Measurements from ENCODE around the gene ICAM4. TPM values are rescaled to one million over a fixed set of nuclear protein-coding genes. Genes with fewer than 3 reads are reported as not detected.

Gene ICAM4
- polyA plus RNA-seq, 1 of the 3 experiments (the other 2 are of a cell fraction), result 0.05 TPM

DNA sequence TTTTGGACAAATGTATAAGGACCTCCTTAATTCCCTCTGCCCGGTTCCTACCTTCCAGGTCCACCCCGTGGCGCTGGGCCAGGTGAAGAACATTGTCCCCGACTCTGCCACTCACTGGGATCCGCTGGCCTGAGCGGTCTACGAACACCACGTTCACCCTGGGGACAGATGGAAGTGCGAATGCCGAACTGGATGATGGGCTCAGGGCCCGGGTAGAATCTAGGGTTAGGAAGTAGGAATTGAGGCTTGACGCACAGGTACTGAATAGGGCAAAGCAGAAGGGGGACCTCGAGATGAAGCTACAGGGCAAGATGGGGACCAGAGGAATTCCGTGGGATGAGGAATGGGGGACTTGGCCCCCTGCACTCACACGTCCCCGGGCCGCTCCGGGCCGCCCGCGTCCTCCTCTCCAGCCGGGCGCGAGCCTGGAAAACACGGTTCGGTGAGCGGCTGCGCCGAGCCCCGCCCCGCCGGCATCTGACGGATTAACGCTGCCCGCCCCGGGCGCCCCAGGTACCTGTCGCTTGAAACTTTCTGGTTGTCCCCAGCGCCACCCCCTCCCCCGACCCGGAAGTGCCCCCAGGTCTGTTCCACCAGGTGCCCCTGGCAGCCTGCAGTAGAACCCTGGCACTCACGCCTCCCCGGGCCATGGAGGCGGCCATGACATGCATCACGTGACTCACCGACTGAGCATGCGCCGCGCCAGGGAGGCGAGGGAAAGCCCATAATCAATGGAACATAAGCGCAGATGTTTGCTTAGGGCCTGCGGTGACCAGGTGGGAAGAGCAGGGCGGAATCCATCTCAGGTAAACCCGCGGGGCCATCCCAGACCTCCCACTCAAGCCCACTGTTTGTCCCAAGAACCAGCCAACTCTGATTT, 28.8 kb downstream of the ICAM4 start, which contains the start of gene FDX2 (continued):
- TF ChIP-seq CHD2 (IDR thresholded peaks at IDR 0.05; ENCODE audit: low read length, partially characterized antibody), result no peak
- TF ChIP-seq EP300 (IDR thresholded peaks at IDR 0.05; ENCODE audit: borderline replicate concordance in 1 of 2, low read depth in 1 of 2, low read length in 1 of 2), result no peak
- peak; percentile 23; the same call in 1 of the 2 replicates for TF ChIP-seq NFIC (IDR thresholded peaks at IDR 0.05; ENCODE audit: borderline replicate concordance)
- TF ChIP-seq, protein P1, sequence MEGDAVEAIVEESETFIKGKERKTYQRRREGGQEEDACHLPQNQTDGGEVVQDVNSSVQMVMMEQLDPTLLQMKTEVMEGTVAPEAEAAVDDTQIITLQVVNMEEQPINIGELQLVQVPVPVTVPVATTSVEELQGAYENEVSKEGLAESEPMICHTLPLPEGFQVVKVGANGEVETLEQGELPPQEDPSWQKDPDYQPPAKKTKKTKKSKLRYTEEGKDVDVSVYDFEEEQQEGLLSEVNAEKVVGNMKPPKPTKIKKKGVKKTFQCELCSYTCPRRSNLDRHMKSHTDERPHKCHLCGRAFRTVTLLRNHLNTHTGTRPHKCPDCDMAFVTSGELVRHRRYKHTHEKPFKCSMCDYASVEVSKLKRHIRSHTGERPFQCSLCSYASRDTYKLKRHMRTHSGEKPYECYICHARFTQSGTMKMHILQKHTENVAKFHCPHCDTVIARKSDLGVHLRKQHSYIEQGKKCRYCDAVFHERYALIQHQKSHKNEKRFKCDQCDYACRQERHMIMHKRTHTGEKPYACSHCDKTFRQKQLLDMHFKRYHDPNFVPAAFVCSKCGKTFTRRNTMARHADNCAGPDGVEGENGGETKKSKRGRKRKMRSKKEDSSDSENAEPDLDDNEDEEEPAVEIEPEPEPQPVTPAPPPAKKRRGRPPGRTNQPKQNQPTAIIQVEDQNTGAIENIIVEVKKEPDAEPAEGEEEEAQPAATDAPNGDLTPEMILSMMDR (IDR thresholded peaks at IDR 0.05), result no peak
- no peak; the same call in 1 of the 2 replicates for TF ChIP-seq JUND (IDR thresholded peaks at IDR 0.05)
- TF ChIP-seq GATA2 (CRISPR knock-in tag; IDR thresholded peaks at IDR 0.05), result no peak
- peak; percentile 98 for TF ChIP-seq YY1 (IDR thresholded peaks at IDR 0.05; ENCODE audit: low read depth)
- TF ChIP-seq, protein P2, sequence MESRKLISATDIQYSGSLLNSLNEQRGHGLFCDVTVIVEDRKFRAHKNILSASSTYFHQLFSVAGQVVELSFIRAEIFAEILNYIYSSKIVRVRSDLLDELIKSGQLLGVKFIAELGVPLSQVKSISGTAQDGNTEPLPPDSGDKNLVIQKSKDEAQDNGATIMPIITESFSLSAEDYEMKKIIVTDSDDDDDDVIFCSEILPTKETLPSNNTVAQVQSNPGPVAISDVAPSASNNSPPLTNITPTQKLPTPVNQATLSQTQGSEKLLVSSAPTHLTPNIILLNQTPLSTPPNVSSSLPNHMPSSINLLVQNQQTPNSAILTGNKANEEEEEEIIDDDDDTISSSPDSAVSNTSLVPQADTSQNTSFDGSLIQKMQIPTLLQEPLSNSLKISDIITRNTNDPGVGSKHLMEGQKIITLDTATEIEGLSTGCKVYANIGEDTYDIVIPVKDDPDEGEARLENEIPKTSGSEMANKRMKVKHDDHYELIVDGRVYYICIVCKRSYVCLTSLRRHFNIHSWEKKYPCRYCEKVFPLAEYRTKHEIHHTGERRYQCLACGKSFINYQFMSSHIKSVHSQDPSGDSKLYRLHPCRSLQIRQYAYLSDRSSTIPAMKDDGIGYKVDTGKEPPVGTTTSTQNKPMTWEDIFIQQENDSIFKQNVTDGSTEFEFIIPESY (IDR thresholded peaks at IDR 0.05; ENCODE audit: borderline replicate concordance, low read depth), result no peak
- TF ChIP-seq POLR2AphosphoS5 (IDR thresholded peaks at IDR 0.05; ENCODE audit: low read depth, low read length), result peak; percentile 95
- TF ChIP-seq ELF1 (IDR thresholded peaks at IDR 0.05), result no peak
- TF ChIP-seq SIN3A (IDR thresholded peaks at IDR 0.05; ENCODE audit: borderline replicate concordance, low read depth, low read length), result peak; percentile 91
- TF ChIP-seq, protein P3, sequence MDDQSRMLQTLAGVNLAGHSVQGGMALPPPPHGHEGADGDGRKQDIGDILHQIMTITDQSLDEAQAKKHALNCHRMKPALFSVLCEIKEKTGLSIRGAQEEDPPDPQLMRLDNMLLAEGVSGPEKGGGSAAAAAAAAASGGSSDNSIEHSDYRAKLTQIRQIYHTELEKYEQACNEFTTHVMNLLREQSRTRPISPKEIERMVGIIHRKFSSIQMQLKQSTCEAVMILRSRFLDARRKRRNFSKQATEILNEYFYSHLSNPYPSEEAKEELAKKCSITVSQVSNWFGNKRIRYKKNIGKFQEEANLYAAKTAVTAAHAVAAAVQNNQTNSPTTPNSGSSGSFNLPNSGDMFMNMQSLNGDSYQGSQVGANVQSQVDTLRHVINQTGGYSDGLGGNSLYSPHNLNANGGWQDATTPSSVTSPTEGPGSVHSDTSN (IDR thresholded peaks at IDR 0.05), result peak; percentile 51
- TF ChIP-seq EZH2phosphoT487 (IDR thresholded peaks at IDR 0.05; ENCODE audit: borderline replicate concordance, low read depth), result no peak
- TF ChIP-seq RFX5 (IDR thresholded peaks at IDR 0.05; ENCODE audit: low read length), result no peak; the same call in 1 of the 2 replicates
- TF ChIP-seq TEAD4 (IDR thresholded peaks at IDR 0.05; ENCODE audit: borderline replicate concordance, insufficient read depth), result no peak
- peak; percentile 82 for TF ChIP-seq NRF1 (IDR thresholded peaks at IDR 0.05; ENCODE audit: low read depth, low read length)
- no peak for TF ChIP-seq TCF12 (IDR thresholded peaks at IDR 0.05)
- TF ChIP-seq, protein P4, sequence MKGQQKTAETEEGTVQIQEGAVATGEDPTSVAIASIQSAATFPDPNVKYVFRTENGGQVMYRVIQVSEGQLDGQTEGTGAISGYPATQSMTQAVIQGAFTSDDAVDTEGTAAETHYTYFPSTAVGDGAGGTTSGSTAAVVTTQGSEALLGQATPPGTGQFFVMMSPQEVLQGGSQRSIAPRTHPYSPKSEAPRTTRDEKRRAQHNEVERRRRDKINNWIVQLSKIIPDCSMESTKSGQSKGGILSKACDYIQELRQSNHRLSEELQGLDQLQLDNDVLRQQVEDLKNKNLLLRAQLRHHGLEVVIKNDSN (IDR thresholded peaks at IDR 0.05; ENCODE audit: borderline replicate concordance, low read depth), result peak; percentile 98
- TF ChIP-seq, protein P5, sequence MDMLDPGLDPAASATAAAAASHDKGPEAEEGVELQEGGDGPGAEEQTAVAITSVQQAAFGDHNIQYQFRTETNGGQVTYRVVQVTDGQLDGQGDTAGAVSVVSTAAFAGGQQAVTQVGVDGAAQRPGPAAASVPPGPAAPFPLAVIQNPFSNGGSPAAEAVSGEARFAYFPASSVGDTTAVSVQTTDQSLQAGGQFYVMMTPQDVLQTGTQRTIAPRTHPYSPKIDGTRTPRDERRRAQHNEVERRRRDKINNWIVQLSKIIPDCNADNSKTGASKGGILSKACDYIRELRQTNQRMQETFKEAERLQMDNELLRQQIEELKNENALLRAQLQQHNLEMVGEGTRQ (IDR thresholded peaks at IDR 0.05; ENCODE audit: borderline replicate concordance, low read depth, low read length), result peak; percentile 91
- TF ChIP-seq, protein P6, sequence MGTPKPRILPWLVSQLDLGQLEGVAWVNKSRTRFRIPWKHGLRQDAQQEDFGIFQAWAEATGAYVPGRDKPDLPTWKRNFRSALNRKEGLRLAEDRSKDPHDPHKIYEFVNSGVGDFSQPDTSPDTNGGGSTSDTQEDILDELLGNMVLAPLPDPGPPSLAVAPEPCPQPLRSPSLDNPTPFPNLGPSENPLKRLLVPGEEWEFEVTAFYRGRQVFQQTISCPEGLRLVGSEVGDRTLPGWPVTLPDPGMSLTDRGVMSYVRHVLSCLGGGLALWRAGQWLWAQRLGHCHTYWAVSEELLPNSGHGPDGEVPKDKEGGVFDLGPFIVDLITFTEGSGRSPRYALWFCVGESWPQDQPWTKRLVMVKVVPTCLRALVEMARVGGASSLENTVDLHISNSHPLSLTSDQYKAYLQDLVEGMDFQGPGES (IDR thresholded peaks at IDR 0.05; ENCODE audit: low read depth, low read length), result no peak
- TF ChIP-seq, protein P7, sequence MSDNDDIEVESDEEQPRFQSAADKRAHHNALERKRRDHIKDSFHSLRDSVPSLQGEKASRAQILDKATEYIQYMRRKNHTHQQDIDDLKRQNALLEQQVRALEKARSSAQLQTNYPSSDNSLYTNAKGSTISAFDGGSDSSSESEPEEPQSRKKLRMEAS (IDR thresholded peaks at IDR 0.05; ENCODE audit: low read depth), result peak; percentile 91
- peak; percentile 100 for TF ChIP-seq MXI1 (IDR thresholded peaks at IDR 0.05; ENCODE audit: low read depth, low read length)
